Measurements from ENCODE around the gene PRSS36.

PRSS36 gene

GRCh38 chr16:31130336-31130891 is 19.5 kb downstream of the PRSS36 start:
- no peaks in the 10 kb centered on the region for H3K9me3 ChIP-seq (replicated peaks; ENCODE audit: low read length)
- peaks cover 10% of the 10 kb centered on the region for H3K36me3 ChIP-seq (ENCODE audit: insufficient read depth, low read length)
- no peak overlapping the region for H3K4me2 ChIP-seq (ENCODE audit: low read length)
- no peaks in the 10 kb centered on the region for H3K27me3 ChIP-seq (ENCODE audit: control insufficient read depth, insufficient read depth, low read length)
- peaks cover 18% of the 10 kb centered on the region for H3K4me1 ChIP-seq (ENCODE audit: control insufficient read depth, insufficient read depth, low read length)
- no peak overlapping the region for H3K4me3 ChIP-seq (ENCODE audit: low read length)
- H3K9ac ChIP-seq (ENCODE audit: low read depth, low read length) = no peak overlapping the region

GRCh38 chr16:31129568-31130335 is 20.1 kb downstream of the PRSS36 start:
- H3K4me1 ChIP-seq (ENCODE audit: control insufficient read depth, insufficient read depth, low read length) = peaks cover 18% of the 10 kb centered on the region
- H3K4me3 ChIP-seq (ENCODE audit: low read length) = peak overlapping the region; percentile 18
- peak overlapping the region; percentile 51 for H3K9ac ChIP-seq (ENCODE audit: low read depth, low read length)
- peak overlapping the region; percentile 50 for H3K4me2 ChIP-seq (ENCODE audit: low read length)
- H3K36me3 ChIP-seq (ENCODE audit: insufficient read depth, low read length) = peaks cover 10% of the 10 kb centered on the region
- H3K9me3 ChIP-seq (replicated peaks; ENCODE audit: low read length) = no peaks in the 10 kb centered on the region
- no peaks in the 10 kb centered on the region for H3K27me3 ChIP-seq (ENCODE audit: control insufficient read depth, insufficient read depth, low read length)

GRCh38 chr16:31128711-31129567 is 20.9 kb downstream of the PRSS36 start:
- Histone ChIP-seq H3K9me3 (replicated peaks; ENCODE audit: low read length) (no peaks in the 10 kb centered on the region), H3K9ac (ENCODE audit: low read depth, low read length) (peak overlapping the region; percentile 51), H3K27me3 (ENCODE audit: control insufficient read depth, insufficient read depth, low read length) (no peaks in the 10 kb centered on the region), H3K4me1 (ENCODE audit: control insufficient read depth, insufficient read depth, low read length) (peaks cover 15% of the 10 kb centered on the region), H3K4me2 (ENCODE audit: low read length) (peak overlapping the region; percentile 50), H3K4me3 (ENCODE audit: low read length) (peak overlapping the region; percentile 18), H3K36me3 (ENCODE audit: insufficient read depth, low read length) (peaks cover 10% of the 10 kb centered on the region)

GRCh38 chr16:31127182-31127581 is 22.7 kb downstream of the PRSS36 start:
- no peak overlapping the region for H3K4me2 ChIP-seq (ENCODE audit: low read length)
- no peak overlapping the region for H3K4me3 ChIP-seq (ENCODE audit: low read length)
- no peaks in the 10 kb centered on the region for H3K9me3 ChIP-seq (replicated peaks; ENCODE audit: low read length)
- H3K4me1 ChIP-seq (ENCODE audit: control insufficient read depth, insufficient read depth, low read length) = peaks cover 14% of the 10 kb centered on the region
- H3K9ac ChIP-seq (ENCODE audit: low read depth, low read length) = no peak overlapping the region
- no peaks in the 10 kb centered on the region for H3K27me3 ChIP-seq (ENCODE audit: control insufficient read depth, insufficient read depth, low read length)
- H3K36me3 ChIP-seq (ENCODE audit: insufficient read depth, low read length) = peaks cover 13% of the 10 kb centered on the region

- peaks cover 14% of the 10 kb centered on the region for H3K4me1 ChIP-seq (ENCODE audit: control insufficient read depth, insufficient read depth, low read length)
- H3K4me3 ChIP-seq (ENCODE audit: low read length) = no peak overlapping the region
- no peak overlapping the region for H3K9ac ChIP-seq (ENCODE audit: low read depth, low read length)
- no peaks in the 10 kb centered on the region for H3K9me3 ChIP-seq (replicated peaks; ENCODE audit: low read length)
- H3K4me2 ChIP-seq (ENCODE audit: low read length) = no peak overlapping the region
- H3K36me3 ChIP-seq (ENCODE audit: insufficient read depth, low read length) = peaks cover 21% of the 10 kb centered on the region
- H3K27me3 ChIP-seq (ENCODE audit: control insufficient read depth, insufficient read depth, low read length) = no peaks in the 10 kb centered on the region
These were observed 24.0 kb downstream of the PRSS36 start for GRCh38 chr16:31125844-31126243.

GRCh38 chr16:31120129-31120528 is 29.7 kb downstream of the PRSS36 start:
- Histone ChIP-seq H3K4me3 (ENCODE audit: low read length) (no peak overlapping the region), H3K9me3 (replicated peaks; ENCODE audit: low read length) (no peaks in the 10 kb centered on the region), H3K27me3 (ENCODE audit: control insufficient read depth, insufficient read depth, low read length) (no peaks in the 10 kb centered on the region), H3K9ac (ENCODE audit: low read depth, low read length) (no peak overlapping the region), H3K36me3 (ENCODE audit: insufficient read depth, low read length) (peaks cover 27% of the 10 kb centered on the region), H3K4me1 (ENCODE audit: control insufficient read depth, insufficient read depth, low read length) (peaks cover 12% of the 10 kb centered on the region), H3K4me2 (ENCODE audit: low read length) (no peak overlapping the region)

GRCh38 chr16:31118223-31119155 is 31.4 kb downstream of the PRSS36 start:
- no peaks in the 10 kb centered on the region for H3K27me3 ChIP-seq (ENCODE audit: control insufficient read depth, insufficient read depth, low read length)
- no peaks in the 10 kb centered on the region for H3K9me3 ChIP-seq (replicated peaks; ENCODE audit: low read length)
- peak overlapping the region; percentile 89 for H3K9ac ChIP-seq (ENCODE audit: low read depth, low read length)
- H3K4me2 ChIP-seq (ENCODE audit: low read length) = peak overlapping the region; percentile 93
- peaks cover 28% of the 10 kb centered on the region for H3K36me3 ChIP-seq (ENCODE audit: insufficient read depth, low read length)
- peaks cover 12% of the 10 kb centered on the region for H3K4me1 ChIP-seq (ENCODE audit: control insufficient read depth, insufficient read depth, low read length)
- peak overlapping the region; percentile 77 for H3K4me3 ChIP-seq (ENCODE audit: low read length)

- Histone ChIP-seq H3K36me3 (ENCODE audit: insufficient read depth, low read length) (peaks cover 37% of the 10 kb centered on the region), H3K9ac (ENCODE audit: low read depth, low read length) (peak within 1 kb of the TSS; percentile 89), H3K4me2 (ENCODE audit: low read length) (peak within 1 kb of the TSS; percentile 93), H3K27me3 (ENCODE audit: control insufficient read depth, insufficient read depth, low read length) (no peaks in the 10 kb centered on the region), H3K9me3 (replicated peaks; ENCODE audit: low read length) (no peaks in the 10 kb centered on the region), H3K4me3 (ENCODE audit: low read length) (peak within 1 kb of the TSS; percentile 77), H3K4me1 (ENCODE audit: control insufficient read depth, insufficient read depth, low read length) (peaks cover 12% of the 10 kb centered on the region)
These were observed 32.3 kb downstream of the PRSS36 start, which contains the start of gene KAT8 for GRCh38 chr16:31117384-31118222. Gene KAT8 (plus strand): TSS chr16:31117664. CDS start chr16:31117682, 18 bp downstream.

GRCh38 chr16:31114468-31114867 is 35.4 kb downstream of the PRSS36 start:
- no peak overlapping the region for H3K4me2 ChIP-seq (ENCODE audit: low read length)
- H3K36me3 ChIP-seq (ENCODE audit: insufficient read depth, low read length) = peaks cover 41% of the 10 kb centered on the region
- no peaks in the 10 kb centered on the region for H3K9me3 ChIP-seq (replicated peaks; ENCODE audit: low read length)
- peaks cover 24% of the 10 kb centered on the region for H3K4me1 ChIP-seq (ENCODE audit: control insufficient read depth, insufficient read depth, low read length)
- no peaks in the 10 kb centered on the region for H3K27me3 ChIP-seq (ENCODE audit: control insufficient read depth, insufficient read depth, low read length)
- H3K4me3 ChIP-seq (ENCODE audit: low read length) = no peak overlapping the region
- no peak overlapping the region for H3K9ac ChIP-seq (ENCODE audit: low read depth, low read length)

Measured in skeletal muscle satellite cell (primary cell).